NCI-H128 (cell line): Measurements from ENCODE around the gene ZNF223.
A peak's percentile ranks its signal among the peaks of the same experiment; 100 is the strongest.

ENCODE experiments used
- DNase-seq: peaks from one replicate; lab custom pipeline; 2025; ENCODE audit not compliant: unreplicated experiment; lab: John Stamatoyannopoulos, UW

ZNF223 gene

GRCh38 chr19:44051650-44052402, at the start of gene ZNF223:
Gene ZNF223, plus strand, starts transcription at chr19:44052036. Its CDS starts 3,141 bp downstream, at chr19:44055177.
- DNase-seq, result peak; percentile 95

GRCh38 chr19:44002212-44002565, 49.6 kb upstream of the ZNF223 start:
- no peak for DNase-seq

- DNase-seq, result peak; percentile 85
Observed at GRCh38 chr19:44002566-44003460, 49.0 kb upstream of the ZNF223 start, which contains the start of gene ZNF230. Gene ZNF230, plus strand, starts transcription at chr19:44002957. Its CDS starts 4,122 bp downstream, at chr19:44007079.

- no peak for DNase-seq
Observed at GRCh38 chr19:44003461-44004009, 48.3 kb upstream of the ZNF223 start.

GRCh38 chr19:44005973-44006372, 45.9 kb upstream of the ZNF223 start:
- DNase-seq, result no peak

- no peak for DNase-seq
Observed at GRCh38 chr19:44007473-44007872, 44.4 kb upstream of the ZNF223 start.

GRCh38 chr19:44010468-44010867, 41.4 kb upstream of the ZNF223 start:
- no peak for DNase-seq

GRCh38 chr19:44019498-44019897, 32.3 kb upstream of the ZNF223 start:
- no peak for DNase-seq

GRCh38 chr19:44021221-44021620, 30.6 kb upstream of the ZNF223 start:
- DNase-seq, result no peak

- DNase-seq, result no peak
Observed at GRCh38 chr19:44024900-44025216, 27.0 kb upstream of the ZNF223 start.

- DNase-seq, result peak; percentile 37
Observed at GRCh38 chr19:44025217-44025936, 26.5 kb upstream of the ZNF223 start, which contains the start of gene ZNF222. Gene ZNF222, plus strand, starts transcription at chr19:44025379. Its CDS starts 58 bp downstream, at chr19:44025437.

- no peak for DNase-seq
Observed at GRCh38 chr19:44026622-44027021, 25.2 kb upstream of the ZNF223 start.

GRCh38 chr19:44032001-44032610, 19.7 kb upstream of the ZNF223 start:
- DNase-seq, result no peak

GRCh38 chr19:44042147-44042546, 9.7 kb upstream of the ZNF223 start:
- DNase-seq, result no peak

GRCh38 chr19:44050740-44051649, 841 bp upstream of the ZNF223 start:
- no peak for DNase-seq

GRCh38 chr19:44055870-44056269, 4.0 kb downstream of the ZNF223 start:
- no peak for DNase-seq

- DNase-seq, result no peak
Observed at GRCh38 chr19:44059229-44059628, 7.4 kb downstream of the ZNF223 start.

GRCh38 chr19:44061038-44061437, 9.2 kb downstream of the ZNF223 start:
- no peak for DNase-seq

- no peak for DNase-seq
Observed at GRCh38 chr19:44066305-44066704, 14.5 kb downstream of the ZNF223 start.

- DNase-seq, result no peak
Observed at GRCh38 chr19:44069415-44069814, 17.6 kb downstream of the ZNF223 start.
